ENCODE data around the gene FCHSD2. TPM values are rescaled to one million over a fixed set of nuclear protein-coding genes. Genes with fewer than 3 reads are reported as not detected.

FCHSD2 gene
- 1.8 and 4.4 TPM in 2 replicates for total RNA-seq (2014; rRNA removed; shearing (Covaris generic); ENCODE audit: low replicate concordance)

- in situ Hi-C loops (cut with HindIII; ENCODE audit: low pct_unique_long_range_greater_than_20kb, low sequenced_read_pairs), result no loop called here
- DNase-seq (ENCODE audit: low read depth), result no peak
Measured at GRCh38 chr11:73142128-73142377, at the start of gene FCHSD2. TSS of gene FCHSD2 (minus strand) at chr11:73142318. CDS start at chr11:73141877, 441 bp downstream.

DNA sequence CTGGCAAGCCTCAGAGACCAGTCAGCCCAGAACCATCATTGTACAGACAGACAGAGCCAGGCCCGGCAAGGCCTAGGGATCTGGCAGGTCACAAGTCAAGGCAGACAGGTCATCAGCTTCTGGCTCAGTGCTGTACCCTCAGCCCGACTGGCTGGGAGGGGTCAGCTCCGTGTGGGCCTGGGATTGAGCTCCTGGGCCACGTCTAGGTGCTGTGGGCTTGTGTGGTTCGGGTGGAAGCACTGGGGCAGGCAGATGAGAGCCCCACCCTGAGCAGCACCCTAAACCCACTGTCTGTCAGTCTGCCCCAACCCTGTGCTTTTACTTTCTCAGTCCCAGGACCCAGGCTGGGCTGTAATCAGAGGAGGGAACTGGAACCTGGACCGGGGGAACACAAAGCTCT lies 49.0 kb upstream of the FCHSD2 start:
- DNase-seq (ENCODE audit: low read depth), result no peak
- in situ Hi-C loops (cut with HindIII; ENCODE audit: low pct_unique_long_range_greater_than_20kb, low sequenced_read_pairs), result no loop called here

GRCh38 chr11:73190557-73190885 lies 48.4 kb upstream of the FCHSD2 start:
- DNase-seq (ENCODE audit: low read depth), result no peak
- in situ Hi-C loops (cut with HindIII; ENCODE audit: low pct_unique_long_range_greater_than_20kb, low sequenced_read_pairs), result no loop called here

DNA sequence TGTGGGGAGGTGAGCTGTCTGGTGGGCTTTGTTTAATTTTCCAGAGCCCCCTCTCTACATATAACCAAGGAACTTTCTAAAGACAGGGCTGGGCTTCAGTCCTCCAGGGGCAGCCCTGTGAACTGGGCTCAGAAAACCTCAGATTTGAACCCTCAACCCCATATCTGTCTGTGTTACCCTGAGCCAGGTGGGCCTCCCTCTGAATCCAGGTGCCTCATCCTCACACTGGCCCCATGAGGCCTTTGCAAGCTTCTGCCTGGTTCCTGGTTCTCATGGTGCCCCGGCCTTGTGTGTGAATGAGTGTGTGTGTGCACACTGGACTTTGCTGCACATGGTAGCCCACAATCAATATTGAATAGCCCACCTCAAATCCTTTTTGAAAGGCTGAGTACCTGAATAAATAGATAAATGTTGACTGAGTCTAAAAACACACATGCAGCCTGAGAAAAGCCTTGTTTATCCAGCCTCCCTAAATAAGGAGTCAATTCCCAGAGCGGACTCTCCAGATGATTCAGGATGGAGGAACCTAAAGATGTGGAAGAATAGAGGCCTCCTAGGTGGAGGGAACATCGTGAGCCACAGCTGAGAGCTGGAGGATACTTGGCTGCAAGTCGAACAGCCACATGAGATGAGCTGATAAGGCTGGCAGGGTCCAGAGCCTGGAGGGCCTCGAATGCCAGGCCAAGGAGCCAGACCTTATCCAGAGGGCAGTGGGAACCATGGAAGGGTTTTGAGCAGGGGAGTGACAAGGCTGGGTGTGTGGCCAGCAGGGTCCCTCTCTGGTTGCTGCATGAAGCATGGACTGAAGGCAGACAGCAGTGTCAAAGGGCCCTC lies 47.8 kb upstream of the FCHSD2 start:
- DNase-seq (ENCODE audit: low read depth), result no peak
- in situ Hi-C loops (cut with HindIII; ENCODE audit: low pct_unique_long_range_greater_than_20kb, low sequenced_read_pairs), result no loop called here

DNA sequence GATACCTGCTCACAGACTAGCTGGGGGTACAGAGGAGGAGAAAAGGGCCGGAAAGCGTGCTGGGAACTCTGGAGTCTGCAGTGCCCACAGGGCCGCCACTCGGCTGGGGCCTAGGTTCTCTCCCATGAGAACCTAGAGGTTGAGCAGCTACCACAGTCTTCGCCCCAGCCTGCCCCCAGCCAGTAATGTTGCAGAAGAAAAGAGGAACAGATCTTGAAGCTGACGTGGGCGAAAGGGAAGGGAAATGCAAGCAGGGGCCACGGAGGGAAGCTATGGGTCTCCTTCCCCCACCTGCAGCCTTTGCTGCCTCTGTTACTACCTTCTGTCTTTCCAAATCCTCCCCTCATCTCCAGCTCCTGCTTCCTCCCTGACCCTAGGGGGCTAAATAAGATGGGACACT lies 47.2 kb upstream of the FCHSD2 start:
- no peak for DNase-seq (ENCODE audit: low read depth)
- in situ Hi-C loops (cut with HindIII; ENCODE audit: low pct_unique_long_range_greater_than_20kb, low sequenced_read_pairs), result no loop called here

DNA sequence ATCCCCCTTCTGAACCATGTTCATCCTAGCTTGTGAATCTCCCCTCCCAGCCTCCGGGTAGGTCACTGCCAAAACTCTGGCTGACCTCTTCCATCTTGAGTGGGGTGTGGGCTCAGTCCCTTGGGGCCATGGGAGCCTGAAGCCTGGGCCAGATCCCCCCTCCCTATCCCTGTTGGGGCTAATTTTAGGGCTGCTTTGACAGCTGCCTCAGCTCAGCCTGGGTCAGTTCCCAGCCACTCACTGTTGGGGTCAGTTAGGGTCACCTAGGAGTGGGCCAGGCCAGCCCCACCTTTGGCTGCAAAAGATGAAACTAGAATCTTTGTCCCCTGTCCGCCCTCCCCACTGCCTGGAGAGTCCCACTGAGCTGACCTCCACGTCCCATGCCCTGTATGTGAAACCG lies 46.2 kb upstream of the FCHSD2 start:
- DNase-seq (ENCODE audit: low read depth), result no peak
- in situ Hi-C loops (cut with HindIII; ENCODE audit: low pct_unique_long_range_greater_than_20kb, low sequenced_read_pairs), result no loop called here

DNA sequence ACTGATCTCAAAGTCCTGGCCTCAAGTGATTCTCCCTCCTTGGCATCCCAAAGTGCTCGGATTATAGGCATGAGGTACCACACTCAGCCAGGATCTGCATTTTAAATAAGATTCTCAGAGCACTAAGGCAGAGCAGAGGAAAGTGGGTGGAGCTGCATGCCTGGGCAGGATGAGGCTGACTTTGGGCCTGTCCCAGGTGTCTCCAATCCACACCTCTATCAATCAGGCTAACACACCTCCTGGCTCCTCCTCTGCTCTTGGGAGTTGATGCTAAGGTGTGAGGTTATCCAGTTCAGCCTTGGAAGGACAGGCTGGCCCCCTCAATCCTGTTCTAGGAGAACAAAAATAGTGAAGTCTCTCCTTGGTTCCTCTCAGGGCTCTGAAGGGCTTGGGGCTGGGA lies 45.7 kb upstream of the FCHSD2 start:
- no peak for DNase-seq (ENCODE audit: low read depth)
- in situ Hi-C loops (cut with HindIII; ENCODE audit: low pct_unique_long_range_greater_than_20kb, low sequenced_read_pairs), result no loop called here

DNA sequence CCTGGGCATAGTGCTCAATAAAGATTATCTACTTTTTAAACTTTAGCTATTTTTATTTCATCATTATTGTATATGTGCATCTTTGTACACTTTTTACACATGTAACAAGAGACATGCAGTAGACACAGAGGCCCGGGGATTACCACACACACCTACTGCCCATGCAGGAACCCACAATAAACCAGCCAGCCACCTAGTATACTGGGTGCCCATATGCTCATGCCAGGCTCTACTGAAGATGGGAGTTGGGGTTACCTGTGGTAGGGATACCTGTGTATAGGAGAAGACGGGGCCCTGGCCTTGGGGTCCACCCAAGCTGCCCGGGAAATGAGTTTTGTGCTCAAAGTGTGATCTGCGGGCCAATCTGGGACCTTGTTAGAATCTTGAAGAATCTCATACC lies 44.8 kb upstream of the FCHSD2 start:
- in situ Hi-C loops (cut with HindIII; ENCODE audit: low pct_unique_long_range_greater_than_20kb, low sequenced_read_pairs), result no loop called here
- no peak for DNase-seq (ENCODE audit: low read depth)

DNA sequence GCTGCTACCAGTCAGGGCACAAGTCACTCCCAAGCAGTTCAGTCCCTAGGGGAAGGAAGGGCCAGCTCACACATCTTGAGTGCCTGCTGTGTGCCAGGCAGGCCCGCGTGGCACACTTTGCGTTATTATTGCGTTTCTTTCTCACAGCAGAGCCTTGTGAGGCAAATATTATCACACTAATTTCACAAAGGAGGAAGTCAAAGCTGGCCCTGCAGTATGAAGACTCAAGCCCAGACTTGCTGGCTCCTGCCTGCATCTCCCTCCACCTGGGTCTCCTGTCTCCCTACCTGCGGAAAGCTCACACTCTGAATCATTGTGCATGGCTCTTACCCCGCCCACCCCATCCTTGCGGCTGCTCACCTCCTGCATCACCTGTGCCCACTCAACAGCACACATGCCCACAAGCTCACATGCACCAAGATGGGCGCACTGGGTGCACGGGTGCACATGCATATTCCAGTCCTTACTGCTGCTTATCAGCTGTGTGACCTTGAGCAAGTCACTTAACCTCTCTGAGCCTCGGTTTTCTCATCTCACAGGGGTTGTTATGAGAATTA lies 44.3 kb upstream of the FCHSD2 start:
- DNase-seq (ENCODE audit: low read depth), result no peak
- in situ Hi-C loops (cut with HindIII; ENCODE audit: low pct_unique_long_range_greater_than_20kb, low sequenced_read_pairs), result no loop called here

DNA sequence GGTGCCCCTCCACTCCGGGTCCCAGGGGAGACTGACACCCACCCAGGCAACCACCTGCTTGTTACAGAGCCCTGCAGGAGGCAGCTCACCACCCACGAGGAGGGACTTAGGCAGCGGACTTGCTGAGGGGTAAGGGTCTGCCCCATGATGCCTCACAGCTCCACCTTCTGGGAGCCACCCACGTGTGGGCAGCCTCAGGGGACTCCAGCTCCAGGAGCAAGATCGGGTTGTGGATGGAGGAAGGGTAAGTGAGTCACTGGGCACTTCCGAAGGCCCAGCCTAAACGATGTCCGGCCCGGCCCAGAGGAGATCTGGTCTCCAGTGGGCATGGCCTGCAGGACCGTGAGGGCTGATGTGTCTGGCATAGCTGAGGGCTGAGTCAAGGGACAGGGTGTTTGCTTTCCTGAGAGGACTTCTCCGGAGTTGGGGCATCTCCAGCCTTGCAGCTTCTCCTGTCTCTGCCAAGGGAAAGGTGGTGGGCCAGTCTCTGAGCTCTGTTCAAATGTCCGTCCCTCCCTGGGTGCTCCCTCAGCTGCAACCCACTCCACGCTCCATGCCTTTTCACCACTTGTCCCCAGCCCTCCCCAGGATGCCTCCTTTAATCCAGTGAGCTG lies 43.7 kb upstream of the FCHSD2 start:
- no peak for DNase-seq (ENCODE audit: low read depth)
- in situ Hi-C loops (cut with HindIII; ENCODE audit: low pct_unique_long_range_greater_than_20kb, low sequenced_read_pairs), result no loop called here

GRCh38 chr11:73184953-73185671 lies 43.0 kb upstream of the FCHSD2 start:
- in situ Hi-C loops (cut with HindIII; ENCODE audit: low pct_unique_long_range_greater_than_20kb, low sequenced_read_pairs), result no loop called here
- DNase-seq (ENCODE audit: low read depth), result peak; percentile 43

DNA sequence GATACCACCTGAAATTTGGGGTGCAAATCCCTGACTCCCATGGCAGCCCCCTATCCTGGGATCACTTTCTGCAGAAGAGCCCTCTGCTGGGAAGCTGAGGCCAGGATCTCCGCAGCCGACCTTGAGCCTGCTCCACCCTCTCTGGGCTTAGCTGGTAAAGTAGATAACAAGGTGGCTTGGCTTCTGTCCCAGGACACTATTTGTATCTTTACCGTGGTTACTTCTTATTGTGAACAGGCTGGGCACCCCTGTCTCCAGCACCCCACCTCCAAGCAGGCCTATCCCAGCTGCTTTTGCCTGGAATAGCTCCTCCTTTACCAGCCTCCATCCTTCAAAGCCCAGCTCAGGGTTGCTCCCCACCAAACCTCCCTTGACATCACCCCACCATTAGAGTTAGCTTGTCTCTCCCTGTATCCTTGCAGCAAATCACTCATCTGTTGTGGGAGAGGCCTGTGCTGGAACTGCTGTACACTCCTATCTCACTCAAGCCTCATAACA lies 40.8 kb upstream of the FCHSD2 start:
- no peak for DNase-seq (ENCODE audit: low read depth)
- in situ Hi-C loops (cut with HindIII; ENCODE audit: low pct_unique_long_range_greater_than_20kb, low sequenced_read_pairs), result no loop called here

- DNase-seq (ENCODE audit: low read depth), result no peak
- in situ Hi-C loops (cut with HindIII; ENCODE audit: low pct_unique_long_range_greater_than_20kb, low sequenced_read_pairs), result no loop called here
Measured at GRCh38 chr11:73178681-73179080, 36.6 kb upstream of the FCHSD2 start.

GRCh38 chr11:73177778-73178539 lies 35.8 kb upstream of the FCHSD2 start:
- DNase-seq (ENCODE audit: low read depth), result no peak
- in situ Hi-C loops (cut with HindIII; ENCODE audit: low pct_unique_long_range_greater_than_20kb, low sequenced_read_pairs), result no loop called here

DNA sequence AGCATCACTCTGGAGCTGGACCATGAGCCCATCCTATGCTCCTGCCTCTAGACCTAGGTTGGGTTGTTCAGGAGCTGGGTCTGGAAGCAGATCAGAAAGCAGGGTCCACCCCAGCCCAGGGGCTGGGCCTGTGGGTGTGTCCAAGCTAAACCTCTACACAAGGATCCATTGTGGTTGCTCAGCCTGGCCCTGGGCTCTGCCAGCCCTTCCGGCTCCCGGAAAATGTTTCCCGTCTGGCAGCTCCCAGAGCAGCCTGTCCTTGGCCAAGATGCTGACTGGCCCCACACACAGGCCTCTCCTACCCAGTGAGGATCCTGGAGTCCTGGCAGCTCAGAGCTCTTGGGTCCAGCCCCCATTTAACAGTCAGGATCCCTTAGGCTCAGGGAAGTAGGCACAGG lies 35.3 kb upstream of the FCHSD2 start:
- in situ Hi-C loops (cut with HindIII; ENCODE audit: low pct_unique_long_range_greater_than_20kb, low sequenced_read_pairs), result no loop called here
- DNase-seq (ENCODE audit: low read depth), result no peak

- DNase-seq (ENCODE audit: low read depth), result no peak
- in situ Hi-C loops (cut with HindIII; ENCODE audit: low pct_unique_long_range_greater_than_20kb, low sequenced_read_pairs), result no loop called here
Measured at GRCh38 chr11:73176874-73177155, 34.7 kb upstream of the FCHSD2 start.

- in situ Hi-C loops (cut with HindIII; ENCODE audit: low pct_unique_long_range_greater_than_20kb, low sequenced_read_pairs), result no loop called here
- DNase-seq (ENCODE audit: low read depth), result no peak
Measured at GRCh38 chr11:73176145-73176873, 34.2 kb upstream of the FCHSD2 start.

GRCh38 chr11:73175551-73176144 lies 33.5 kb upstream of the FCHSD2 start:
- in situ Hi-C loops (cut with HindIII; ENCODE audit: low pct_unique_long_range_greater_than_20kb, low sequenced_read_pairs), result no loop called here
- no peak for DNase-seq (ENCODE audit: low read depth)
